NCI-H226 (cell line): Measurements from ENCODE around the gene BNC2.
A peak's percentile ranks its signal among the peaks of the same experiment; 100 is the strongest.

Source experiments
- DNase-seq: peaks from one replicate; pipeline ENCODE4 v3.0.0-alpha.2; 2015

Gene BNC2

DNA sequence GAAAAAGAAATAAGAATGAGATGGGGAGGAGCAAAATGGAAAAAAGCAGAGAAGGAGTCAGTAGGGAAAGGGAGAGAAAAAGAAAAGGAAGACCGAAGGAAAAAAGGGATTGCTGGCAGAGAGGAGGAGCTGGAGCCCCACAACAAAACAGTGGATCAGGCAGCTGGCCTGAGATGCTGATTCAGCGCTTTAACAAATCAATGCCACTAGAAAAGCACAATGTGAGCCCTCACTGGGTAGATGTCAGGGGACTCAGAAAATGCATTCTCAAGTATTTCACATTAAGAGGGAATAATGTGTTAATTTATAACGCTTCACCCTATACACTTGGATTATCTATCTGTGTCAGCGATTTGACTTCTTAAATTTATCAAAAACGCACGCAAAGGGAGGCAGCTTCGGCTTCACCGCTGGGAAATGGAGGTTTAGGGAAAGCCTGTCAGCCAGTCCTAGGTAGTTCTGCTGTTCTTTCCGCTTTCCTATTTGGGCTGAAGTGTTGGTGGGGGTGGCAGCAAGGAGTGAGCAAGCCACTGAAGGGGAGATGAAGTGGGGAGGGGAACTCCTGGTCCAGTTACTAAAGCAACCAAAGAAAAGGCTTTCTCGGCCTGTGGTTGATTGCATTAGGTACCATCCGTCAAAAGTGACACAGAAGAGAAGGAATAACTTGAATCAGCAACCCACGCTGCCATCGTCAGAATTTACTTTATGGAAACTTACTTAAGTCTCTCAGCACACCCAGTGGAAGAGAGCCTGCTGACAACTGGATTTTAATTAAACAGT is 161.6 kb downstream of the BNC2 start:
- DNase-seq: no peak

GRCh38 chr9:16705111-16705604 is 165.3 kb downstream of the BNC2 start:
- peak; percentile 88 for DNase-seq

- DNase-seq: peak; percentile 71
Observed at GRCh38 chr9:16704116-16705110, 166.1 kb downstream of the BNC2 start.

DNA sequence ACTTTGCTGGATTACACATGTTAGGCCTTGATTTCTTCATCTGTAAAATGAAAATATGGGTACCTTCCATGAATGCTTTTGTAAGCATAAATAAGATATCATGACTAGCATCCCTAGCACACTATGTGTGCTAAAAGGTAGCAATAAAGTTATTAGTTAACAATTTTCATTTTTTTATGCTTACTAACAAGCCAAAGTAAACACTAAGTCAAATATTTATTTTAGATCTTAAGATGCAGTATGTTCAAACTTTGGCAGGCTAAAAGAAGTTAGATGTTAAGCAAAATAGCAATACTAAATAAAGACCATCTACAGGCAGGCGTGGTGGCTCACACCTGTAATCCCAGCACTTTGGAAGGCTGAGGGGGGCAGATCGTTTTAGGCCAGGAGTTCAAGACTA is 169.1 kb downstream of the BNC2 start:
- DNase-seq: no peak

GRCh38 chr9:16693616-16694015 is 176.9 kb downstream of the BNC2 start:
- no peak for DNase-seq

- DNase-seq: no peak
Observed at GRCh38 chr9:16690628-16691027, 179.8 kb downstream of the BNC2 start.

- DNase-seq: no peak
Observed at GRCh38 chr9:16690205-16690604, 180.3 kb downstream of the BNC2 start.

- DNase-seq: no peak
Observed at GRCh38 chr9:16689351-16689938, 181.0 kb downstream of the BNC2 start.

GRCh38 chr9:16688814-16689213 is 181.7 kb downstream of the BNC2 start:
- no peak for DNase-seq

DNA sequence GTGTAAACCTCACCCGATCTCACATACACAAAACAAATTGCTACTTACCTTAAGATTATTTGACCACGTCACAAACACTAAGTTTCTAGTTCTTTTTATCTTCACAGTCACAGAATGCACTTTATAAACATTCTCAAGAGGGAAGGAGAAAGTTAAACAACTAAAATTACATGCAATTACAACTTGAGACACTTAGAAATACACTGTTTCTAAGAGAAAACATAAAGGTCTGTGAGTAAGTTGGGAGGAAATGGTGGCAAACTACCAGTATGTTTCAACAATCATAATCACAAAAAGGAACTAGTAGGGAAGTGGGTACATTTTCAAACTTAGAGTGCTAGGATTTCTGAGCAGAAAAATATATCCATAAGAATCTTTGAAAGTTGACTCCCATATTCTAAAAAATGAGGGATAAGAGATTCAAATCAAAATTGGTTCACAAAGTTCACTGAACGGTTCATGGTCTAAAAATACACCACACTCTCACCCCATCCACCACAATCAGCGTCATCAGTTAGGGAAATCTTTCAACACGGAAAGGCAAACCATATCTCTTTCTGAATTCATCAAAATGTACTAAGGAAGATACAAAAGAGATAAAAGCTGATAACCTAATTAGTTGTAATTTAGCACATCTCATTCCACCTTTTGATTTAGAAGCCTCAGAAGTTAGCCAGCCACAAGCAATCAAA is 182.6 kb downstream of the BNC2 start:
- no peak for DNase-seq

- DNase-seq: no peak
Observed at GRCh38 chr9:16683326-16683725, 187.1 kb downstream of the BNC2 start.

GRCh38 chr9:16682273-16682672 is 188.2 kb downstream of the BNC2 start:
- no peak for DNase-seq

DNA sequence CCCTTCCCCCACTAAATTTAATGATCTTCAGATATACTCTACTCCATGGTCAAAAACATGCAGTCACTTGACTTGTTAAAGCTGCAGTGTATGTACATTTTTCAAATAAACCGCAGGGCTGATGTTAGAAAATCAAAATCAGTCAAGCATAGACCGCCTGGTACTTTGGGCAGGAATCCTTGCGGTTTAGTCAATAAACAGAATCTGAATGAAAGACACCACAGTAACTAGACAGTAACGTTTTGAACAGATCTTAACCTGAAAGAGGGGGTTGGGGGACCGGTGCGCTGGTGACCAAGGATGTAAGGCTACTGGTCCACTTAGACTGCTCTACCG is 188.8 kb downstream of the BNC2 start:
- DNase-seq: no peak

- DNase-seq: no peak
Observed at GRCh38 chr9:16680975-16681651, 189.4 kb downstream of the BNC2 start.

DNA sequence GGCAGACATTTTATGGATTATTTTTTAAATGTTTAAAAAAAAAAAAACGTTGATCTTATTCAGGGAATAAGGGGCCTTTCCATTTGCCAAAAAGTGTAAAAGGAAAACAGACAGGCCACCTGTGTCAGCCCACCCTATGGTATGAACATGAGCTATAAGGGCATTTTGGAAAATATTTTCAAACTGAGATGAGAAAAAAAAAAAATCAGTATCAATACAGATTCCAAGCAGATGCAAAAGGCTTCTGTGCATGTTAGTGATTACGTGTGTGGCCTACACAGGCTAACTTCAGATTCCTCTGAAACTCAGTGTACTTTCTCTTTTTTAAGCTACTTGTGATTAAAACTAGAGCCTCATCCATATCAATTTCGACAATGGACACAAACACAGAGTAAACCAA is 189.9 kb downstream of the BNC2 start:
- DNase-seq: no peak

DNA sequence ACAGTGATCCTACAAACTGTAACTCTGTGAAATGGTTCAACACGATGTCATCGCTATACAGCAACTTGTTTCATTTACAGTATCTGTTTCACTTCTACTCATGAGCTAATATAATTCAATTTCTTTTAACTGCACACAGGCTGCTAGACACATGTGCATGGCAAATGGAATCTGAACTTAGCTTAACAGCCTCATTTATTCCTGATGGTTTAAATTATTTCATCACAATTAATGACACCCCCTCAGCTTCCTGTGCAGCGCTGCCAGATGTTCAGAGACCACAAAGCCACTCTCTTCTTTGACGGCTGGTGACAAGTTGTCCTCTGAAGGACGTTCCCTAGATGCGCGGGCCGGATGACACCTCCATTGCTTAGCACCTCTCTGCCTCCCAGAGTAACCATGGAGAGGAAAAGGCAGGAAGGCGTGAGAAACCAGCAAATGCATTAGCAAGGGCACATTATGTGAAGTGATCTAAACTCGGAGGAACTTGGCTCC is 191.1 kb downstream of the BNC2 start:
- DNase-seq: no peak

DNA sequence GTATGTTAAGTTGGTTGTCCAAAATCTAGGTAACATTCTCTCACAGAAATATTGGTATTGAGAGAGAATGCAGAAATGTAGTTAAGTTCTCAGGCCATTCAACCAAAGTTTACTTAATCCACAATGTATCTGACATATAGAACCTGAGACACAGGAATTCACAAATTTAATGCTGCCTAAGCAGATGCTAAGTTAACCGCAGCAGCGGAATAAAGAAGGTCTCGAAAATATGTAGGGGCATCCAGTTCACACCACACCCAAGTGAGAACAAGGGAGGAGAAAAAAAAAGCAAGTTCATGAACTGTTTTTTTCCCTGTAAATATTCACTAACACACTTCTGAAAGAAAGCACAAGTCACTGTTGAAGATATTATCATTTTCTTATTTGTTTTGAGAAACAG is 194.0 kb downstream of the BNC2 start:
- no peak for DNase-seq

GRCh38 chr9:16675131-16675530 is 195.3 kb downstream of the BNC2 start:
- no peak for DNase-seq

DNA sequence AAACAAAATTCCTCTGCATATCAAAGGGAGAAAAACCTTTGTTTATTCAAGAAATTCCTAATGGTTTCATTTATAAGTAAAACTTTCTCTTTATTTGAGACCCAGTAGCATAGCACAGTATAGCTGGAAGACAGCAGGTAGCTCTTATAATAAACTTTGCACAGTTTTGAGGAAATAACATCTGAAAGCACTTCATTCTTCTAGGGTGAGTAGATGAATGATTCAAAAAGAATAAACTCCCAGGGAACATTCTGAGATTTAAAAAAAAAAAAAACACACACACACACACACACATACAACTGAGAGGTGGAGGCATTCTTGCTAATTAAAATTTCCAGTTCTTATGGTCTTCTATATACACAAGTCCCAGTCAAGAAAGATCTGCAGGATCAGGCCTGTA is 197.3 kb downstream of the BNC2 start:
- no peak for DNase-seq

DNA sequence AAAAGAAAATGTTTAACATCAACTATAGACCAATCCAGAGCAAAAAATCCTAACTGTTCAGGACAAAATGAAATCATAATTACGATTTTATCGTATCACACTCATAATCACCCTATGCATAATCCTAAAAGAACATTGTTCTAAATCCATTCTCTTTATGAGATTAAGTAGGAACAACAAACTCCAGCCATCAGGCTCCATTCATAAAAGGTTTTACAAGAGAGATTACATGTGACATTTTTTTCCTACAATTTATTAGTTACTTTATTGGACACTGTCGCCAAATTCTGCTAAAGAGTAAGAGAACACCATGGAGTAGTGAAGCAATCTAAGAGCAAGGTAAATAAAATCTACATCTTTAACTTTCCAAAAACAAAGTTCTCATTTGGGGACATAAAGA is 198.0 kb downstream of the BNC2 start:
- DNase-seq: no peak

- no peak for DNase-seq
Observed at GRCh38 chr9:16671591-16672137, 198.8 kb downstream of the BNC2 start.

DNA sequence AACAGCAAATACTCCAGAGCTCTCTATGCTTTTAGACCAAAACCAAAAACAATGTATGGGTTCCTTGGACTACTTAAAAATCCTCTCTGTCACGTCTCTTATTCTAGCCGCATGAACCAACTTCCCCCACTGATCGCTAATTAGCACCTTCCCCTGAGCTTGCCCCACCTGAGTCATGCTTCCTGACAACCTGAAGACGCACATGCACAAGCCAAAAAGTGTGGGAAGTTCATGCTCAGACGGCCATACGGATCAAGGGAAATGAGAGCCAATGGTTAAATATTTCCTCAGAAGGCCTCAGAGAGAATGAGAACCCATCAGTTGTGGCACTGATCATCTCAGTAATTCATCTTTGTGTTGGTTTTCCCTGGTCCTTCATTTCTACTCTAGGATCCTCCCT is 199.7 kb downstream of the BNC2 start:
- DNase-seq: no peak
